ENCODE results near the gene PCYT1A. TPM values are rescaled to one million over a fixed set of nuclear protein-coding genes. Genes with fewer than 3 reads are reported as not detected.

Gene PCYT1A
- total and polyA plus RNA-seq, 10 of the 15 experiments (the other 5 are each of a cell fraction or from before 2014, with no cell fraction given) = 10.8 to 64.3 (median 48.6) TPM

GRCh38 chr3:196203846-196204245 is 83.7 kb downstream of the PCYT1A start:
- Histone ChIP-seq H3K27ac (ENCODE audit: control insufficient read depth, insufficient read depth) (no peak overlapping the region), H3K4me3 (no peak overlapping the region), H4K20me1 (ENCODE audit: control insufficient read depth, insufficient read depth) (no peaks in the 10 kb centered on the region), H2AFZ (ENCODE audit: control insufficient read depth, low read depth, low read length) (no peak overlapping the region), H3K79me2 (ENCODE audit: control insufficient read depth, insufficient read depth, low read length) (no peaks in the 10 kb centered on the region), H3K27me3 (replicated peaks in 1 of 2; ENCODE audit: control insufficient read depth in 2 of 2, insufficient read depth in 2 of 2, low read length in 1 of 2) (no peaks in the 10 kb centered on the region), H3K4me2 (ENCODE audit: control insufficient read depth, insufficient read depth) (no peak overlapping the region), H3K4me1 (ENCODE audit: control insufficient read depth, insufficient read depth, low read length) (peaks cover 10% of the 10 kb centered on the region), H3K9me3 (replicated peaks; ENCODE audit: control insufficient read depth, insufficient read depth, low read length) (no peaks in the 10 kb centered on the region; the same call in 2 of the 3 replicates), H3K9ac (ENCODE audit: control insufficient read depth, insufficient read depth, low read length) (no peak overlapping the region), H3K36me3 (ENCODE audit: control insufficient read depth in 2 of 2, insufficient read depth in 2 of 2, low read length in 1 of 2) (no peaks in the 10 kb centered on the region)
- 26% methylated on average over 3 of the region's 3 CpGs for WGBS (ENCODE audit: insufficient coverage, insufficient replicate concordance, low lambda C conversion rate, missing lambda C conversion rate)
- in situ Hi-C loops (cut with MboI) = no loop called here
- FAIRE-seq = no peak
- intact Hi-C loops (cut with micrococcal nuclease; ENCODE audit: unreplicated experiment) = no loop called here
- ChIA-PET RAD21 (ENCODE audit: unreplicated experiment) (interaction anchor here (1.4 kb wide), 1 partner anchor 130 kb away, joined by 4 read pairs; no protein-coding TSS in a partner anchor), SMC1A (ENCODE audit: uncharacterized antibody, unreplicated experiment) (interaction anchor here (1.2 kb wide), 1 partner anchor 131 kb away, joined by 4 read pairs; no protein-coding TSS in a partner anchor), CTCF (interaction anchor here (0.5 to 2.4 kb wide), 4 partner anchors 17 to 284 kb away, joined by 3 to 8 read pairs (median 3); no protein-coding TSS in a partner anchor), POLR2A (no interaction called here)
- DNase-seq (ENCODE audit: low read depth, low spot score) = no peak
- BruUV-seq (replicated peaks) = no TSS peak
- TF ChIP-seq CBFB (IDR thresholded peaks at IDR 0.05; ENCODE audit: low read depth) = no peak
- no peak for TF ChIP-seq SUPT20H (IDR thresholded peaks at IDR 0.05; ENCODE audit: borderline replicate concordance, control insufficient read depth, low read depth, low read length)
- peak; percentile 88 for TF ChIP-seq SPI1 (IDR thresholded peaks at IDR 0.05; ENCODE audit: borderline replicate concordance, insufficient read depth, low read depth, low read length)
- TF ChIP-seq IKZF2 (IDR thresholded peaks at IDR 0.05) = peak; percentile 36 to 47; a peak in 2 of 4 replicates
- 0 out of 2 replicates have a peak, but pooled peaks have one; percentile 18 for TF ChIP-seq IKZF1 (conservative IDR thresholded peaks at IDR 0.05)
- TF ChIP-seq RCOR1 (conservative IDR thresholded peaks at IDR 0.05; ENCODE audit: low read depth, low read length) = no peak
- peak; percentile 60 for ATAC-seq

GRCh38 chr3:196202516-196202970 is 85.0 kb downstream of the PCYT1A start:
- Histone ChIP-seq H3K27me3 (replicated peaks in 1 of 2; ENCODE audit: control insufficient read depth in 2 of 2, insufficient read depth in 2 of 2, low read length in 1 of 2) (no peaks in the 10 kb centered on the region), H3K4me2 (ENCODE audit: control insufficient read depth, insufficient read depth) (peak overlapping the region; percentile 30), H3K36me3 (ENCODE audit: control insufficient read depth in 2 of 2, insufficient read depth in 2 of 2, low read length in 1 of 2) (no peaks in the 10 kb centered on the region), H2AFZ (ENCODE audit: control insufficient read depth, low read depth, low read length) (peak overlapping the region; percentile 19; the same call in 1 of the 2 replicates), H3K9ac (ENCODE audit: control insufficient read depth, insufficient read depth, low read length) (no peak overlapping the region), H3K27ac (ENCODE audit: control insufficient read depth, insufficient read depth) (0 out of 2 replicates have a peak overlapping the region, but pooled peaks have one; percentile 22), H3K9me3 (replicated peaks; ENCODE audit: control insufficient read depth, insufficient read depth, low read length) (no peaks in the 10 kb centered on the region; the same call in 2 of the 3 replicates), H3K4me1 (ENCODE audit: control insufficient read depth, insufficient read depth, low read length) (peaks cover 10% of the 10 kb centered on the region), H3K4me3 (no peak overlapping the region), H4K20me1 (ENCODE audit: control insufficient read depth, insufficient read depth) (no peaks in the 10 kb centered on the region), H3K79me2 (ENCODE audit: control insufficient read depth, insufficient read depth, low read length) (no peaks in the 10 kb centered on the region)
- in situ Hi-C loops (cut with MboI) = no loop called here
- DNase-seq (ENCODE audit: low read depth, low spot score) = no peak
- POLR2A ChIA-PET = no interaction called here
- no peak for FAIRE-seq
- SMC1A ChIA-PET (ENCODE audit: uncharacterized antibody, unreplicated experiment) = interaction anchor here (1.0 kb wide), 1 partner anchor 129 kb away, joined by 3 read pairs; no protein-coding TSS in a partner anchor
- intact Hi-C loops (cut with micrococcal nuclease; ENCODE audit: unreplicated experiment) = no loop called here
- BruUV-seq (replicated peaks) = no TSS peak
- RAD21 ChIA-PET (ENCODE audit: unreplicated experiment) = interaction anchor here (1.4 kb wide), 1 partner anchor 129 kb away, joined by 4 read pairs; no protein-coding TSS in a partner anchor
- ATAC-seq = no peak
- CTCF ChIA-PET = interaction anchor here (1.2 to 2.4 kb wide), 2 partner anchors 129 to 177 kb away, joined by 3 to 8 read pairs; no protein-coding TSS in a partner anchor
- WGBS (ENCODE audit: insufficient coverage, insufficient replicate concordance, low lambda C conversion rate, missing lambda C conversion rate) = 73% methylated on average over 21 of the region's 21 CpGs
- TF ChIP-seq HSF1 (IDR thresholded peaks at IDR 0.05; ENCODE audit: low read depth, low read length) (no peak), RUNX3 (IDR thresholded peaks at IDR 0.05; ENCODE audit: low read length) (peak; percentile 33; the same call in 1 of the 2 replicates)

Measured in GM12878 (cell line).